ENCODE results near the gene GNRHR. TPM values are rescaled to one million over a fixed set of nuclear protein-coding genes. Genes with fewer than 3 reads are reported as not detected.

GNRHR gene
- total and polyA plus RNA-seq, 4 donors: 0.15 TPM; not detected in 3

GRCh38 chr4:67723341-67723740, 30.8 kb downstream of the GNRHR start:
- Histone ChIP-seq H3K27me3 (ENCODE audit: control insufficient read depth in 4 of 4, insufficient read depth in 4 of 4, low read length in 3 of 4) (no peaks in the 10 kb centered on the region), H3K9ac (ENCODE audit: low read depth in 1 of 2, low read length in 2 of 2) (no peak overlapping the region), H3K36me3 (ENCODE audit: control insufficient read depth in 4 of 4, insufficient read depth in 3 of 4, low read depth in 1 of 4, low read length in 3 of 4) (peaks cover 0 to 12% (median 8%) of the 10 kb centered on the region in 4 donors), H3K4me3 (ENCODE audit: low read depth in 1 of 3, low read length in 3 of 3) (no peak overlapping the region), H3K4me1 (ENCODE audit: control insufficient read depth in 4 of 4, insufficient read depth in 4 of 4, low read length in 3 of 4) (peaks cover 0 to 6% (median 3%) of the 10 kb centered on the region in 4 donors), H3K9me3 (ENCODE audit: control insufficient read depth in 4 of 4, low read length in 3 of 4) (peaks cover 0 to 3% (median 0%) of the 10 kb centered on the region in 4 donors), H3K27ac (ENCODE audit: low read depth in 1 of 2, low read length in 2 of 2) (no peak overlapping the region)
- WGBS: over 99% methylated on average over 5 of the region's 5 CpGs
- no peak for DNase-seq (ENCODE audit: low spot score)
- TF ChIP-seq SP1 (IDR thresholded peaks at IDR 0.05) (no peak), ZBTB33 (IDR thresholded peaks at IDR 0.05) (no peak), RAD21 (IDR thresholded peaks at IDR 0.05) (no peak), CTCF (IDR thresholded peaks at IDR 0.05; ENCODE audit: low read depth, low read length, missing input control) (no peak), RXRA (IDR thresholded peaks at IDR 0.05) (no peak), GABPA (IDR thresholded peaks at IDR 0.05 in 1 of 2, conservative IDR thresholded peaks at IDR 0.05 in 1 of 2) (no peak), MAX (IDR thresholded peaks at IDR 0.05) (no peak), HNF4G (IDR thresholded peaks at IDR 0.05) (no peak), NR2F2 (IDR thresholded peaks at IDR 0.05) (no peak), JUND (IDR thresholded peaks at IDR 0.05) (no peak), TAF1 (conservative IDR thresholded peaks at IDR 0.05) (no peak), HNF4A (conservative IDR thresholded peaks at IDR 0.05) (no peak), FOXA2 (IDR thresholded peaks at IDR 0.05) (no peak), ATF3 (IDR thresholded peaks at IDR 0.05) (no peak), REST (IDR thresholded peaks at IDR 0.05) (no peak)

Measured in liver (tissue), 9 donors.